Loucy (cell line): ENCODE measurements around the gene KIRREL3.

Experiments used
- H2AFZ ChIP-seq: fragments of 200-600 bp; sonication (generic); 2 replicates; pipeline ENCODE4 v1.6.0; 2016; ENCODE audit warnings: antibody characterized with exemption, mild to moderate bottlenecking, low read length, moderate library complexity
- H3F3A ChIP-seq: fragments of 200-600 bp; 2 replicates; pipeline ENCODE4 v1.6.0; 2016; ENCODE audit warnings: antibody characterized with exemption, low read depth, mild to moderate bottlenecking
- H3K27me3 ChIP-seq: fragments of 200-600 bp; sonication (generic); 2 replicates; pipeline ENCODE4 v1.6.1; 2014; ENCODE audit warnings: low read length, mild to moderate bottlenecking; ENCODE audit not compliant: insufficient read depth, poor library complexity, severe bottlenecking
- H3K36me3 ChIP-seq: fragments of 200-600 bp; sonication (generic); 2 replicates; pipeline ENCODE4 v1.6.1; 2016; ENCODE audit warnings: low read length; ENCODE audit not compliant: insufficient read depth
- H3K4me1 ChIP-seq: fragments of 200-600 bp; sonication (generic); 2 replicates; pipeline ENCODE4 v1.5.1; 2014; ENCODE audit warnings: low read length, mild to moderate bottlenecking; ENCODE audit not compliant: insufficient read depth, poor library complexity, severe bottlenecking
- H3K4me2 ChIP-seq: fragments of 200-600 bp; sonication (generic); 2 replicates; pipeline ENCODE4 v1.6.0; 2014; ENCODE audit warnings: antibody characterized with exemption, low read length, low read depth, mild to moderate bottlenecking; ENCODE audit not compliant: poor library complexity, severe bottlenecking
- H3K4me3 ChIP-seq: fragments of 200-600 bp; sonication (generic); 2 replicates; pipeline ENCODE4 v1.5.1; 2014; ENCODE audit warnings: low read length, mild to moderate bottlenecking, mixed read lengths; ENCODE audit not compliant: poor library complexity, severe bottlenecking
- H3K79me2 ChIP-seq: fragments of 200-600 bp; sonication (generic); 2 replicates; pipeline ENCODE4 v1.6.1; 2014; ENCODE audit warnings: low read length; ENCODE audit not compliant: insufficient read depth
- H3K9ac ChIP-seq: fragments of 200-600 bp; sonication (generic); 2 replicates; pipeline ENCODE4 v1.6.0; 2014; ENCODE audit warnings: mild to moderate bottlenecking, low read depth, low read length, moderate library complexity; ENCODE audit not compliant: poor library complexity, severe bottlenecking
- H3K9me2 ChIP-seq: fragments of 200-600 bp; sonication (generic); replicated peaks from 2 replicates; pipeline ENCODE4 v1.6.1; 2016; ENCODE audit warnings: low read depth, low read length, mixed read lengths
- H3K9me3 ChIP-seq: fragments of 200-600 bp; sonication (generic); 2 replicates; pipeline ENCODE4 v1.6.1; 2014; ENCODE audit warnings: mild to moderate bottlenecking, antibody characterized with exemption, low read length, low read depth; ENCODE audit not compliant: insufficient read depth
- H4K20me1 ChIP-seq: fragments of 200-600 bp; sonication (generic); 2 replicates; pipeline ENCODE4 v1.6.0; 2014; ENCODE audit warnings: antibody characterized with exemption, low read length, mild to moderate bottlenecking; ENCODE audit not compliant: insufficient read depth, poor library complexity, severe bottlenecking
- CTCF ChIP-seq: fragments of 200-600 bp; sonication (generic); conservative IDR thresholded peaks from 2 replicates; pipeline ENCODE4 v1.5.1; 2014; ENCODE audit warnings: mild to moderate bottlenecking, antibody characterized with exemption, low read length
- EZH2phosphoT487 ChIP-seq: fragments of 200-600 bp; IDR thresholded peaks from 2 replicates; pipeline ENCODE4 v1.6.1; 2018; ENCODE audit warnings: antibody characterized with exemption, mild to moderate bottlenecking, moderate library complexity, borderline replicate concordance

Gene KIRREL3

DNA sequence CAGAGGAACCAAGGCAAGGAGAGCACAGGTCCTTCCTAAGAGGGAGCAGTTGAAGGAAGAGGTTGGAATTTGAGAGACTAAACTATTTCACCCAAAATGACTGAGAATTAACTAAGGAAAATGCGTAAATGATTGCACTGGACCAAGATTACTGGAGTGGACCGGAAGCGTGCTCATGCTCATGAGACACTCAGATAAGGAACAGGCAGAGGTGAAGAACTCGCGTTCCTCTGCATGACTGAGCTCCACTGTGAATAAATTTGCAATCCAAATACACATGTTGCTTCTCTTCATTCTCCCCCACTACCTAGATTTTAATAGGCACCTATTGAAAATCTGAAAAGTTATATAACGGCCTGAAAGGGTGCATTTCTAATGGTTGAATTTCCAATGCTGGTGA lies 207.0 kb downstream of the KIRREL3 start:
- H3F3A ChIP-seq = no peaks in the 10 kb centered on the region
- H3K4me2 ChIP-seq = no peak overlapping the region
- no peaks in the 10 kb centered on the region for H4K20me1 ChIP-seq
- H3K36me3 ChIP-seq = no peaks in the 10 kb centered on the region
- H3K79me2 ChIP-seq = no peaks in the 10 kb centered on the region
- no peak overlapping the region for H3K4me3 ChIP-seq
- H3K27me3 ChIP-seq = no peaks in the 10 kb centered on the region
- H2AFZ ChIP-seq = no peak overlapping the region
- no peaks in the 10 kb centered on the region for H3K4me1 ChIP-seq
- no peak overlapping the region for H3K9ac ChIP-seq
- TF ChIP-seq CTCF (no peak), EZH2phosphoT487 (no peak)
- H3K9me3 ChIP-seq = no peaks in the 10 kb centered on the region
- H3K9me2 ChIP-seq = no peaks in the 10 kb centered on the region

DNA sequence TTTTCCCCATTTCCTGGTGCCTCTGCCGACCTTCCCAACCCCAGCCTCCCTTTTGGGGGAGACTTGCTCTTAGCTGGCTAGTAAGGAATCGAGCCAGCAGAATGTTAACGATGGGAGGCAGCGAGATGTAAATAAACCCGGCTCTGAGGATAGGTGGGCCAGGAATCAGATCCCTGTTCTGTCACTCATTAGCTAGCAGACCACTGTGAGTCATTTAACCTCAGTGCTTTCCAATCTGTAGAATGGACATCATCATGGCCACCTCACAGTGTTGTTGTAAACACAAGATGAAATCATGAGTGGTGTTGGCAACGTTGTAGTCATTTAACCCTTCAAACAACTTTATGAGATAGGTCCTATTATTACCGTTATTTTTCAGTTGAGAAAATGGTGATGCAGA lies 208.6 kb downstream of the KIRREL3 start:
- Histone ChIP-seq H3K4me3 (no peak overlapping the region), H3K27me3 (no peaks in the 10 kb centered on the region), H3K9me3 (no peaks in the 10 kb centered on the region), H3K4me2 (no peak overlapping the region), H4K20me1 (no peaks in the 10 kb centered on the region), H2AFZ (no peak overlapping the region), H3K9ac (no peak overlapping the region), H3K9me2 (no peaks in the 10 kb centered on the region), H3K36me3 (no peaks in the 10 kb centered on the region), H3K4me1 (no peaks in the 10 kb centered on the region), H3F3A (no peaks in the 10 kb centered on the region), H3K79me2 (no peaks in the 10 kb centered on the region)
- TF ChIP-seq CTCF (no peak), EZH2phosphoT487 (no peak)

- Histone ChIP-seq H2AFZ (no peak overlapping the region), H3K4me2 (no peak overlapping the region), H3K9me3 (no peaks in the 10 kb centered on the region), H3K27me3 (no peaks in the 10 kb centered on the region), H3K9me2 (no peaks in the 10 kb centered on the region), H4K20me1 (no peaks in the 10 kb centered on the region), H3K36me3 (no peaks in the 10 kb centered on the region), H3F3A (no peaks in the 10 kb centered on the region), H3K9ac (no peak overlapping the region), H3K4me3 (no peak overlapping the region), H3K4me1 (no peaks in the 10 kb centered on the region), H3K79me2 (no peaks in the 10 kb centered on the region)
- TF ChIP-seq CTCF (no peak), EZH2phosphoT487 (no peak)
Measured at GRCh38 chr11:126791446-126791845, 209.1 kb downstream of the KIRREL3 start.
